ENCODE results near the gene ARPP21. TPM values are rescaled to one million over a fixed set of nuclear protein-coding genes. Genes with fewer than 3 reads are reported as not detected.

ARPP21 gene
- total and polyA plus RNA-seq, 2 donors (not counting 3 experiments of a cell fraction or from before 2014, with no cell fraction given): not detected

- H3K79me2 ChIP-seq (ENCODE audit: control insufficient read depth, insufficient read depth, low read length): no peaks in the 10 kb centered on the region
- H3K27ac ChIP-seq (ENCODE audit: insufficient read depth, low read depth, low read length): no peak overlapping the region
- no peaks in the 10 kb centered on the region for H4K20me1 ChIP-seq (replicated peaks; ENCODE audit: control insufficient read depth, extremely low read depth, insufficient read depth, low read length)
- intact Hi-C loops (cut with micrococcal nuclease) (no loop called here), dilution Hi-C loops (cut with MboI; ENCODE audit: extremely low pct_ligation_motif_present, low sequenced_read_pairs) (no loop called here)
- POLR2A ChIA-PET: no interaction called here
- CTCF ChIA-PET: no interaction called here
- BruUV-seq (replicated peaks): no TSS peak
- no peak for TF ChIP-seq EZH2 (IDR thresholded peaks at IDR 0.05; ENCODE audit: borderline replicate concordance, low read depth, low read length, severe bottlenecking)
- TF ChIP-seq POLR2A (IDR thresholded peaks at IDR 0.05; ENCODE audit: low read depth, low read length): no peak
- TF ChIP-seq JUN (IDR thresholded peaks at IDR 0.05; ENCODE audit: borderline replicate concordance, insufficient read depth, insufficient read length, low read depth): no peak
- no peak for FAIRE-seq
- no peak overlapping the region for H3K4me2 ChIP-seq (ENCODE audit: insufficient read depth, low read length)
- no peak overlapping the region for H2AFZ ChIP-seq (ENCODE audit: low read depth, low read length)
- no peaks in the 10 kb centered on the region for H3K9me1 ChIP-seq (replicated peaks; ENCODE audit: control insufficient read depth, extremely low read depth, insufficient read depth, low read length)
- no peaks in the 10 kb centered on the region for H3K9me3 ChIP-seq (replicated peaks; ENCODE audit: control insufficient read depth, insufficient read depth, low read length)
- DNase-seq (ENCODE audit: low read depth, low spot score): no peak
- no peak overlapping the region for H3K4me3 ChIP-seq (replicated peaks in 1 of 3; ENCODE audit: insufficient read depth in 1 of 3, low read depth in 1 of 3, low read length in 3 of 3)
- H3K36me3 ChIP-seq (ENCODE audit: control insufficient read depth in 2 of 2, extremely low read depth in 1 of 2, insufficient read depth in 2 of 2, low read length in 2 of 2): no peaks in the 10 kb centered on the region
- no peak overlapping the region for H3K9ac ChIP-seq (replicated peaks; ENCODE audit: extremely low read depth, insufficient read depth, low read length)
- H3K27me3 ChIP-seq (ENCODE audit: control insufficient read depth in 2 of 2, insufficient read depth in 2 of 2, low read length in 2 of 2): no peaks in the 10 kb centered on the region
- no peaks in the 10 kb centered on the region for H3K4me1 ChIP-seq (ENCODE audit: control insufficient read depth, extremely low read depth, insufficient read depth, low read length)
These were observed 108.8 kb downstream of the ARPP21 start for GRCh38 chr3:35748144-35748543.

GRCh38 chr3:35751207-35751606 is 111.9 kb downstream of the ARPP21 start:
- H3K79me2 ChIP-seq (ENCODE audit: control insufficient read depth, insufficient read depth, low read length): no peaks in the 10 kb centered on the region
- no peak overlapping the region for H3K4me2 ChIP-seq (ENCODE audit: insufficient read depth, low read length)
- no peaks in the 10 kb centered on the region for H3K9me1 ChIP-seq (replicated peaks; ENCODE audit: control insufficient read depth, extremely low read depth, insufficient read depth, low read length)
- ChIA-PET POLR2A (no interaction called here), CTCF (no interaction called here)
- H4K20me1 ChIP-seq (replicated peaks; ENCODE audit: control insufficient read depth, extremely low read depth, insufficient read depth, low read length): no peaks in the 10 kb centered on the region
- H3K9ac ChIP-seq (replicated peaks; ENCODE audit: extremely low read depth, insufficient read depth, low read length): no peak overlapping the region
- no peaks in the 10 kb centered on the region for H3K9me3 ChIP-seq (replicated peaks; ENCODE audit: control insufficient read depth, insufficient read depth, low read length)
- intact Hi-C loops (cut with micrococcal nuclease): no loop called here
- dilution Hi-C loops (cut with MboI; ENCODE audit: extremely low pct_ligation_motif_present, low sequenced_read_pairs): no loop called here
- H3K4me1 ChIP-seq (ENCODE audit: control insufficient read depth, extremely low read depth, insufficient read depth, low read length): no peaks in the 10 kb centered on the region
- H3K36me3 ChIP-seq (ENCODE audit: control insufficient read depth in 2 of 2, extremely low read depth in 1 of 2, insufficient read depth in 2 of 2, low read length in 2 of 2): no peaks in the 10 kb centered on the region
- TF ChIP-seq POLR2A (IDR thresholded peaks at IDR 0.05; ENCODE audit: low read depth, low read length) (no peak), EZH2 (IDR thresholded peaks at IDR 0.05; ENCODE audit: borderline replicate concordance, low read depth, low read length, severe bottlenecking) (no peak), GATA2 (IDR thresholded peaks at IDR 0.05; ENCODE audit: insufficient read depth, insufficient read length, low read depth, low read length) (no peak)
- no peak overlapping the region for H3K4me3 ChIP-seq (replicated peaks in 1 of 3; ENCODE audit: insufficient read depth in 1 of 3, low read depth in 1 of 3, low read length in 3 of 3)
- no peaks in the 10 kb centered on the region for H3K27me3 ChIP-seq (ENCODE audit: control insufficient read depth in 2 of 2, insufficient read depth in 2 of 2, low read length in 2 of 2)
- H3K27ac ChIP-seq (ENCODE audit: insufficient read depth, low read depth, low read length): no peak overlapping the region
- no peak overlapping the region for H2AFZ ChIP-seq (ENCODE audit: low read depth, low read length)
- no TSS peak for BruUV-seq (replicated peaks)
- FAIRE-seq (no peak), DNase-seq (ENCODE audit: low read depth, low spot score) (no peak)

Measured in endothelial cell of umbilical vein (primary cell).